SU-DHL-6 (cell line): ENCODE results near the gene OVOL3.

Source experiments
- CTCF ChIP-seq: fragments of 200-600 bp; sonication (generic); IDR thresholded peaks from one replicate; pipeline ENCODE4 v1.5.1; 2017; ENCODE audit warnings: antibody characterized with exemption, mild to moderate bottlenecking, low read length, moderate library complexity; ENCODE audit not compliant: insufficient read depth, poor library complexity, severe bottlenecking
- EZH2phosphoT487 ChIP-seq: fragments of 200-600 bp; sonication (generic), shearing (Covaris generic); conservative IDR thresholded peaks from 2 replicates; pipeline ENCODE4 v1.6.1; 2018; ENCODE audit warnings: mild to moderate bottlenecking, antibody characterized with exemption, low read length, moderate library complexity, mixed read lengths

- TF ChIP-seq CTCF (no peak), EZH2phosphoT487 (no peak)
Observed at GRCh38 chr19:36100476-36100875, 10.5 kb upstream of the OVOL3 start.
